HepG2 (cell line): ENCODE data around the gene PALM. TPM values are rescaled to one million over a fixed set of nuclear protein-coding genes. Genes with fewer than 3 reads are reported as not detected.
A peak's percentile ranks its signal among the peaks of the same experiment; 100 is the strongest.

Source experiments
- BRCA1 ChIP-seq: sonication (generic); formaldehyde crosslinking; IDR thresholded peaks from 2 replicates; pipeline ENCODE4 v1.4.0; 2020; ENCODE audit warnings: missing genetic modification reagents
- CBX2 ChIP-seq, 2 experiments: fragments of 200-600 bp in 1 of 2; sonication (generic); formaldehyde crosslinking in 1 of 2; IDR thresholded peaks; 2 replicates each; pipeline versions ENCODE4 v1.7.0 to v1.8.1; 2018 to 2022; ENCODE audit warnings: low read depth in 2 of 2, low read length in 1 of 2, mild to moderate bottlenecking in 1 of 2, missing genetic modification reagents in 1 of 2
- CCAR2 ChIP-seq: fragments of 200-400 bp; formaldehyde crosslinking; optimal IDR thresholded peaks from 2 replicates; pipeline ENCODE3; 2018; ENCODE audit warnings: low read depth, mild to moderate bottlenecking, low read length, moderate library complexity
- GABPA ChIP-seq, 2 experiments: IDR thresholded peaks; 2 replicates each; pipeline ENCODE4 v1.6.1; 2011 to 2016; ENCODE audit warnings: low read depth in 2 of 2, low read length in 1 of 2, missing biosample characterization in 1 of 2, missing genetic modification characterization in 1 of 2
- HNRNPLL ChIP-seq: fragments of 200-400 bp; formaldehyde crosslinking; IDR thresholded peaks from 2 replicates; pipeline ENCODE4 v1.6.1; 2017; ENCODE audit warnings: mild to moderate bottlenecking, low read depth, low read length; ENCODE audit not compliant: poor library complexity, severe bottlenecking
- JDP2 ChIP-seq: sonication (generic); formaldehyde crosslinking; IDR thresholded peaks from 2 replicates; pipeline ENCODE4 v1.8.1; 2022; ENCODE audit warnings: missing genetic modification reagents, borderline replicate concordance
- KLF6 ChIP-seq: IDR thresholded peaks from 2 replicates; pipeline ENCODE4 v1.8.0; 2016; ENCODE audit warnings: missing biosample characterization, missing genetic modification reagents
- PTBP1 ChIP-seq: fragments of 200-400 bp; formaldehyde crosslinking; IDR thresholded peaks from 2 replicates; pipeline ENCODE4 v1.6.1; 2018; ENCODE audit warnings: low read length, low read depth; ENCODE audit not compliant: poor library complexity, severe bottlenecking
- REL ChIP-seq: sonication (generic); formaldehyde crosslinking; conservative IDR thresholded peaks from 2 replicates; pipeline ENCODE4 v1.8.0; 2022; ENCODE audit warnings: mild to moderate bottlenecking, missing genetic modification reagents, moderate library complexity
- SIN3A ChIP-seq: IDR thresholded peaks from 2 replicates; pipeline ENCODE4 v1.6.1; 2011; ENCODE audit warnings: low read depth, mild to moderate bottlenecking, control low read depth, low read length, borderline replicate concordance
- SMAD9 ChIP-seq: sonication (generic); formaldehyde crosslinking; IDR thresholded peaks from 2 replicates; pipeline ENCODE4 v1.5.1; 2020; ENCODE audit warnings: mild to moderate bottlenecking, missing genetic modification reagents
- SP140L ChIP-seq: sonication (generic); formaldehyde crosslinking; IDR thresholded peaks from 2 replicates; pipeline ENCODE4 v1.4.0; 2020; ENCODE audit warnings: missing genetic modification reagents, borderline replicate concordance
- ZBTB34 ChIP-seq: sonication (generic); formaldehyde crosslinking; IDR thresholded peaks from 2 replicates; pipeline ENCODE4 v1.8.0; 2022; ENCODE audit warnings: mild to moderate bottlenecking, missing genetic modification reagents
- ZFP91 ChIP-seq: sonication (generic); formaldehyde crosslinking; IDR thresholded peaks from 2 replicates; pipeline ENCODE4 v1.9.0; 2022; ENCODE audit warnings: missing genetic modification reagents, mild to moderate bottlenecking, borderline replicate concordance
- ZMYM3 ChIP-seq: sonication (generic); formaldehyde crosslinking; IDR thresholded peaks from 2 replicates; pipeline ENCODE4 v1.5.1; 2020; ENCODE audit warnings: mild to moderate bottlenecking, missing genetic modification reagents
- ZNF180 ChIP-seq: sonication (generic); formaldehyde crosslinking; IDR thresholded peaks from 2 replicates; pipeline ENCODE4 v1.4.0; 2020; ENCODE audit warnings: low read depth, missing genetic modification reagents, borderline replicate concordance
- ZNF253 ChIP-seq: sonication (generic); formaldehyde crosslinking; IDR thresholded peaks from 2 replicates; pipeline ENCODE4 v1.8.0; 2022; ENCODE audit warnings: mild to moderate bottlenecking, missing genetic modification reagents, borderline replicate concordance
- ZNF530 ChIP-seq: sonication (generic); formaldehyde crosslinking; IDR thresholded peaks from 2 replicates; pipeline ENCODE4 v1.5.0; 2020; ENCODE audit warnings: low read depth, mild to moderate bottlenecking, missing genetic modification reagents
- polyA plus RNA-seq, 8 experiments: library from polyadenylated mRNA; depleted of rRNA in 3 of 8; stranded (reverse) in 7 of 8; unstranded in 1 of 8; fragments of >200 nt; fragmentation: Illumina TruSeq in 4 of 8; extraction: Trizol in 4 of 8; gene quantifications; 2 replicates each; pipeline versions ENCODE4 v1.2.1 to v1.2.3, GENCODE V29; 2011 to 2016; ENCODE audit warnings: low read depth in 4 of 8, missing spikeins in 1 of 8, mixed read lengths in 1 of 8; ENCODE audit not compliant: insufficient read depth in 1 of 8
- total RNA-seq, 5 experiments: library from RNA; depleted of rRNA; stranded (reverse); fragments of >200 nt; fragmentation: Illumina TruSeq; extraction: Trizol; gene quantifications; 2 replicates each; pipeline ENCODE4 v1.2.3, GENCODE V29; 2016; ENCODE audit warnings: low read depth in 1 of 5

The PALM gene
- total and polyA plus RNA-seq, 2 of the 13 experiments (the other 11 are each of a cell fraction or from before 2014, with no cell fraction given): 4.0 to 9.7 TPM

DNA sequence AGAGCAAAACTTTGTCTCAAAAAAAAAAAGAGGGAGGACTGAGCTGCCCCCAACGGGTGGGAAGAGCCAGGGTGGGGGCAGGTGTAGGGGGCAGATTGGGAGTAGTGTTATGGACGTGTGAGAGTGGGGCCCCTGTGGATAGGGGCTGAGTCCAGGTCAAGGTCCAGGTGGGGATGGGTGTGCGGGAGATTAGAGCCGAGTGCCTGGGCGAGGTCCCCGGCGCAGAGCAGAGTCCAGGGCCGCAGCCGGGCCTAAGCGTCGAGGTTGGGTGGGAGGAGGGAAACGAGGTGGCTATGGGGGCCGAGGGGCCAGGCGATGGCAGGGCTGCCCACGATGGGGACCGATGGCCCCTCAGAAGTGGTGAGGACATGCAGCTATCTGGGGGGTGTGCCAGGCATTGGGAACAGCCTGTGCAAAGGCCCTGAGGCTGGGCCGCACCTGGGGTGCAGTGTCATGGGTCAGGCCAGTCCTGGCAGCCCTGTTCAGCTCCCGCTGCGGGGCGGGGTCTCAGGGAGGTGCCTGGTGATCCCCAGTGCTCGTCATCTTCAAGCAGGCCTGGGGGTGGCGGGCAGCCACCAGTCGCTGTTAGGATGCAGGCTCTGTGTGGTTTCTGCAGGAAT, 29.9 kb downstream of the PALM start (continued):
- peak; percentile 80; the same call in 1 of the 2 replicates for TF ChIP-seq ZFP91 (CRISPR knock-in tag)
- TF ChIP-seq CBX2 (IDR thresholded peaks at IDR 0.05; ENCODE audit: low read depth, low read length): no peak
- no peak for TF ChIP-seq CBX2 (CRISPR knock-in tag; IDR thresholded peaks at IDR 0.05; ENCODE audit: low read depth)
- TF ChIP-seq KLF6 (CRISPR knock-in tag): peak; percentile 90
- TF ChIP-seq ZNF253: 0 out of 2 replicates have a peak, but pooled peaks have one; percentile 14
- TF ChIP-seq REL (CRISPR knock-in tag): no peak
- TF ChIP-seq ZBTB34 (CRISPR knock-in tag): peak; percentile 87
- TF ChIP-seq SP140L (CRISPR knock-in tag): no peak
- TF ChIP-seq PTBP1: no peak
- TF ChIP-seq HNRNPLL: no peak
- TF ChIP-seq BRCA1 (CRISPR knock-in tag): no peak
- no peak for TF ChIP-seq SIN3A
- no peak for TF ChIP-seq JDP2 (CRISPR knock-in tag)
- no peak for TF ChIP-seq ZNF530 (CRISPR knock-in tag)
- no peak for TF ChIP-seq SMAD9 (CRISPR knock-in tag)
- no peak for TF ChIP-seq CCAR2
- TF ChIP-seq ZNF180 (CRISPR knock-in tag): no peak
- TF ChIP-seq GABPA (IDR thresholded peaks at IDR 0.05; ENCODE audit: low read depth, low read length): no peak
- TF ChIP-seq GABPA (CRISPR knock-in tag; IDR thresholded peaks at IDR 0.05; ENCODE audit: low read depth): peak; percentile 11; the same call in 1 of the 2 replicates
- peak; percentile 99 for TF ChIP-seq ZMYM3 (CRISPR knock-in tag)
